HG03565 (cell line): ENCODE results near the gene RIN2.
"Not testable (repeated sequence)": the region's sequence is repeated elsewhere in the genome, so short reads cannot be mapped to it uniquely, and the experiment has no call there.

Source experiments
- ATAC-seq: cut with Tn5 transposase; IDR thresholded peaks from one replicate; pipeline ENCODE4 v1.9.1; 2021; ENCODE audit warnings: mild to moderate bottlenecking, moderate library complexity; ENCODE audit not compliant: unreplicated experiment

RIN2 gene

GRCh38 chr20:19785173-19785982 is 27.3 kb downstream of the RIN2 start:
- no peak for ATAC-seq

DNA sequence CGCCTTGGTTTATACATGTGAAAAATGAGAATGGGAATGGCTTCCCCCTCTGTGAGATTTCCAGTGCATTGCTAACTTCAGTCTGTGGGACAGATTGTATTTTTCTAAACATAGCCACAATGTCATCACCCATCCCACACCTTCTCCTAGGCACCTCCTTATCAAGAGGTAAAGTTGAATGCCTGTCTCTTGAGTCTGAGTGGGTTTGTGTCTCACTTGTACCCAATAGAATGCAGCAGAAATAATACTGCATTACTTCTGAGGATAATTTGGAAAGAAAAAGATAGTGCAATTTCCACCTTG is 27.9 kb downstream of the RIN2 start:
- no peak for ATAC-seq

DNA sequence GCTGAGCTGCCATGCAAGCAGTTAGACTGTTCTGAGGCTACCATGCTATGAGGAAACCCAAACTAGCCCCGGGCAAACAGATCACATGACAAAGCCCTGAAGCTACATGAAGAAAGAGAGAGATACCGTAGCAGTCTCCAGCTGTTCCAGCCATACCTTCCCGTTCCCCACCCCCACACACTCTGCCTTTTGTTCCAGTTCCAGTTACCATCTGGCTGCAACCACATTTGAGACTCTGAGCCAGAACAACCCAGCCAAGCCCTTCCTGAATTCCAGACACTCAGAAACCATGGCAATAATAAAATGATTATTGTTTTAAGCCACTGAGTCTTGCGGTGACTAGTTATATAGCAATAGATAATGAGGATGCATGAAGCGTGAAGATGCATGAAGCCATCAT is 28.3 kb downstream of the RIN2 start:
- ATAC-seq, result no peak

- ATAC-seq, result no peak
Measured at GRCh38 chr20:19787366-19787765, 29.3 kb downstream of the RIN2 start.

DNA sequence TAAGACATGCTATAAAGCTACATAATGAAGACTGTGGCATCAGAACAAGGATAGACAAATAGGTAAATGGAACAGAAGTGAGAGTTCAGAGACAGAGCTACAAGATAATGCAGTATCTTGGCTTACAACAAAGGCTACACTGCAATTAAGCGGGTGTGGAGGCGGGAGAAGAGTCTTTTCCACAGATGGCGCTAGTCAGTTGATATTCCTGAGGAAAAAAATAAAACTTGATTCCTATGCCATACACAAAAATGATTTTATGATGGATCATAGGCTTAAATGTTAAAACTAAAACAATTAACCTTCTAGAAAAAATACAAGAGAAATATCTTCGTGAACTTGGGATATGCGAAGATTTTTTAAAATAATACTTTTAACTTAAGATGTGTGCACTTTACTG is 31.0 kb downstream of the RIN2 start:
- no peak for ATAC-seq

DNA sequence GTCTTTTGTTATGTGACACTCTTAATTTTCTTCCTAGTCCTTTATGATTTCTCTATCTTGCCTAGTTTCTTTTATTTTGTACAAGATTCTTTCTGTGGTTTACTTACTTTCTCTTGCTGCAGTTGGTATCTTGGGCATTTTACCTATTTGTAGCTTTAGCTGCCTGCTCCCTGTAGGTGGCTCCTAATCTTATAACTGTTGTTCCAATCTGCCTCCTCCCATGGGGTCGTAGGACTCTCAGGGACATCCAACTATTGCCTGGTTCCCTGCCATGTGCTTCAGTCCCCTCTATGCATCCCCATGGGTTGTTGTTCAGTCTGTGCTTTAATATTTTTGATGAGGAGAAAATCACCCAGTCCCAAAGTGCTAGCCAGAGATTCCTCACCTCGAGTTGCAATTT is 31.4 kb downstream of the RIN2 start:
- ATAC-seq, result no peak

- ATAC-seq, result no peak
Measured at GRCh38 chr20:19791887-19792286, 33.8 kb downstream of the RIN2 start.

DNA sequence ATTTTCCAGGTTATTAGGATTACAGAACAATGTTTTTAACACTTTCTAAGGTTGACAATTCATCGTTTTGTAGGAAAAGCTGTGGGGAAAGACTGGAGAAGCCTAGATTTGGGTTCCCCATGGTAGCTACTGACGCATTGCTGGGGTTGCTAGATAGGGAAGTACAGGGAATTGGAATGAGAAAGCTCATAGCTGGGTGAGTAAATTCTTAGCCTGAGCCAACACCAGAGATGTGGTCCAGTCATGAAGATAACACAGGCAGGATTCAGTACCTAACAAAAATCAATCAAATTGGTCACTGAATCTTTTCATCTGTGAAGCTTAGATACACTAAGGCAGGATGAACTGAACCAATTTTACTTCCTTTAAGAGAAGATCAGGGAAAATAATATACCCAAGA is 35.7 kb downstream of the RIN2 start:
- no peak for ATAC-seq

GRCh38 chr20:19794941-19795340 is 36.9 kb downstream of the RIN2 start:
- no peak for ATAC-seq

- no peak for ATAC-seq
Measured at GRCh38 chr20:19799325-19799724, 41.3 kb downstream of the RIN2 start.

DNA sequence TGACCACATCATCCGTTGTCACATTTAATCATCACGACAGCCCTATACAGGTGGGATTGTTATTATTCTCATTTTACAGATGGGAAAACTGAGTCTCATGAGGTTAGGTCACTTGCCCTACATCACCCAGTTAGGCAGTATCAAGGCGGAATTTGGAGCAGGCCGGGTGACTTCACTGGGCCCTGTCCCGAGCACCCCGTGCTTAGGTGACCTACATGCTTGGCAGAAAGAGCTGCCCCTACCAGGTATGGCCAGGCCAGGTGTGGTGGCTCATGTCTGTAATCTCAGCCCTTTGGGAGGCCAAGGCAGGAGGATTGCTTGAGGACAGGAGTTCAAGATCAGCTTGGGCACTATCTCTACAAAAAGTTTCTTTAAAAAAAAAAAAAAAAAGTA is 44.0 kb downstream of the RIN2 start:
- no peak for ATAC-seq

- no peak for ATAC-seq
Measured at GRCh38 chr20:19802492-19803158, 44.6 kb downstream of the RIN2 start.

- not testable (repeated sequence) for ATAC-seq
Measured at GRCh38 chr20:19806276-19806675, 48.2 kb downstream of the RIN2 start.

- no peak for ATAC-seq
Measured at GRCh38 chr20:19806806-19807190, 48.7 kb downstream of the RIN2 start.

GRCh38 chr20:19807191-19807945 is 49.3 kb downstream of the RIN2 start:
- ATAC-seq, result no peak
